ENCODE data around the gene HK3.

Gene HK3

DNA sequence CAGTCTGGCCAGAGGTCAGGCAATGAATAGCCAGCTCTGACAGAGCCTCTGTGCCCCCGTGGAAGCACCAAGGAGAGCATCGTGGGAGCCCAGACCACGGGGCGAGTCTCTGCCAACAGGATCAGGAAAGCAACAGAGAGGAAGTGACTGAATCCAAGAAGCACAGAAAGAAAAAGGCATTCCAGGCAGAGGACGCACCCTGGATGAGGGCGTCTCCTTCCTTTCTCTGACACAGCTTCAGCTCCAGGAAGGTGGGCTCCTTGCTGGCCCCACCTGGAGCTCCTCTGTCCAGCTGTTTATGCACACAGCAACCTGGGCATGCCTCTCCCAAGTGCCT is 16.6 kb downstream of the HK3 start:
- Histone ChIP-seq H3K4me1 (peaks cover 0 to 9% (median 0%) of the 10 kb centered on the region in 10 experiments; a peak in 3 of 20 replicates), H3K36me3 (peaks cover 0 to 64% (median 0%) of the 10 kb centered on the region in 11 experiments; a peak in 6 of 22 replicates), H3K9ac (no peak overlapping the region), H3K4me2 (no peak overlapping the region), H3K27me3 (peaks cover 16 to 56% (median 24%) of the 10 kb centered on the region in 11 experiments; a peak in 21 of 22 replicates), H4K20me1 (peaks cover 0 to 99% (median 9%) of the 10 kb centered on the region in 11 experiments; a peak in 14 of 22 replicates), H3K27ac (no peak overlapping the region), H3K4me3 (no peak overlapping the region), H3K9me3 (replicated peaks in 1 of 11) (no peaks in the 10 kb centered on the region)
- no peak for TF ChIP-seq Cebpa-rat (IDR thresholded peaks at IDR 0.05)

DNA sequence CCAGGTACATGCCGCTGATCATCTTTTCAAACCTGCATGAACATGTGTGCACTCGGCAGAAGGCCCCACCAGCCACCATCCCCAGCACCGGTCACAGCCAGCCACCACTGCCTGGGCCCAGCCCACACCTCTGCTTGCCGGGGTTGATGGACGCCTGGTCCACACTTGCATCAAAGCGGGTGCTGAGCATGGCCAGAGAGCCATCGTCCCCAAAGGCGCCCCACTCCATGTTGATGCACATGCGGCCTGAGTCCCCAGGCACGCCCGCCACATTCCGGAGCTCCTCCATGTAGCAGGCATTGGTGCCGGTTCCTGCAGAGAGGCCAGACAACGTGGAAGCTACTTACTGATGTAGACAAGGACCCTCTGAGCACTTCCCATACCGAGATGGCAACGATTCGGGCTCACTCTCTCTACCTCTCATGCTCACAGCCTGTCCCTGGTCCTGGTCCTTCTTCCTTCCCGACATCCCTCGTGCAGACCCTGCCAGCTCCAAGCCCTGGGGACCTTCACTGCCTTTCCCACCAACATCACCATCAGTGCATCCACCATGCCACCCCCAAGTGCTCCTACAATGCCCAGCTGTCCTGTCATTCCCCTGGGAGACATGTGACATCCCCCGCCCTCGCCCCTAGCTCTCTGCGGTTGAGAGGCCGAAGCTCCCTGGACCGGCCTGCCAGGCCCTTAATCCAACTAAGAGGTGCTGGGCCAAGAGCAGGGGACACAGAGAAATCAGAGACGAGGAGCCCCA is 17.2 kb downstream of the HK3 start:
- Histone ChIP-seq H3K4me1 (peaks cover 0 to 9% (median 0%) of the 10 kb centered on the region in 10 experiments; a peak in 5 of 20 replicates), H3K9me3 (replicated peaks in 1 of 11) (no peaks in the 10 kb centered on the region), H3K27me3 (peaks cover 21 to 61% (median 30%) of the 10 kb centered on the region in 11 experiments), H3K9ac (no peak overlapping the region), H3K36me3 (peaks cover 0 to 58% (median 0%) of the 10 kb centered on the region in 11 experiments; a peak in 6 of 22 replicates), H3K4me2 (no peak overlapping the region), H3K27ac (no peak overlapping the region), H3K4me3 (no peak overlapping the region), H4K20me1 (peaks cover 0 to 99% (median 11%) of the 10 kb centered on the region in 11 experiments; a peak in 14 of 22 replicates)
- TF ChIP-seq Cebpa-rat (IDR thresholded peaks at IDR 0.05), result no peak

DNA sequence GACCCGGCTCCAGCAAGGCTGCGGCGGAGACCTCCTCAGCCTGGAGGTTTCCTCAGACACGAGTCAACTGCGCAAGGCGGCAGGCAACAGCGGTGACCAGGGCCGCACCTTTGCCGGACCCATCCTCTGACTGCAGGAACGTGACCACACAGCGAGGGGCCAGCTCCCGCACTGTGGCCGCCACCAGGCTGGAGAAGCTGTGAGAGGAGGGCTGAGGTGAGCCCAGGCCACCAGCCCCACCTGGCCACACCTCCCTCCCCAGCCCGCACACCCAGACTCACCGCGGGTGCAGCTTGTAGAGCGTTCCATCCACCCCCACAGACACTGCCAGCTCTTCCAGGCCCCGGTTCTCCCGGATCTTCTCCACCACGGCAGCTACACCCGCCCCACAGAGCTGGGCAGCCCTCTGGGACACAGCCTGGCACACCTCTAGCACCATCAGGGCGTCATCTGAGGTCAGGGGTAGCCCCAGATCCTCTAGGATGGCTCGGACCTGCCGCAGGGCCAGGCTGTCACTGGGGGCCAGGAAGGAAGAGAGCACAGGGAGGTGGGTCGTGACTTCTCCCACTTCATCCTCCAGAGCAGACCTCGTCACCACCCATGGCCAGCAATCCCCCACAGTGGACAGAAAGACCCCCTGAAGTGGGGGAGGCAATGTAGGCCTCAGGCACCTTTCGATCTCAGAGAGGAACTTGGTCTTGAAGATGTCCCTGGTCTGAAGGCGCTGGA is 18.0 kb downstream of the HK3 start:
- H3K27me3 ChIP-seq, result peaks cover 29 to 69% (median 38%) of the 10 kb centered on the region in 11 experiments
- H3K4me1 ChIP-seq, result peaks cover 3 to 15% (median 6%) of the 10 kb centered on the region in 10 experiments; a peak in 19 of 20 replicates
- no peak overlapping the region for H3K4me2 ChIP-seq
- no peak overlapping the region for H3K9ac ChIP-seq
- H3K27ac ChIP-seq, result no peak overlapping the region
- peaks cover 0 to 50% (median 0%) of the 10 kb centered on the region in 11 experiments; a peak in 5 of 22 replicates for H3K36me3 ChIP-seq
- no peak for TF ChIP-seq Cebpa-rat (IDR thresholded peaks at IDR 0.05)
- H4K20me1 ChIP-seq, result peaks cover 0 to 99% (median 19%) of the 10 kb centered on the region in 11 experiments; a peak in 17 of 22 replicates
- H3K9me3 ChIP-seq (replicated peaks in 1 of 11), result no peaks in the 10 kb centered on the region
- H3K4me3 ChIP-seq, result no peak overlapping the region

DNA sequence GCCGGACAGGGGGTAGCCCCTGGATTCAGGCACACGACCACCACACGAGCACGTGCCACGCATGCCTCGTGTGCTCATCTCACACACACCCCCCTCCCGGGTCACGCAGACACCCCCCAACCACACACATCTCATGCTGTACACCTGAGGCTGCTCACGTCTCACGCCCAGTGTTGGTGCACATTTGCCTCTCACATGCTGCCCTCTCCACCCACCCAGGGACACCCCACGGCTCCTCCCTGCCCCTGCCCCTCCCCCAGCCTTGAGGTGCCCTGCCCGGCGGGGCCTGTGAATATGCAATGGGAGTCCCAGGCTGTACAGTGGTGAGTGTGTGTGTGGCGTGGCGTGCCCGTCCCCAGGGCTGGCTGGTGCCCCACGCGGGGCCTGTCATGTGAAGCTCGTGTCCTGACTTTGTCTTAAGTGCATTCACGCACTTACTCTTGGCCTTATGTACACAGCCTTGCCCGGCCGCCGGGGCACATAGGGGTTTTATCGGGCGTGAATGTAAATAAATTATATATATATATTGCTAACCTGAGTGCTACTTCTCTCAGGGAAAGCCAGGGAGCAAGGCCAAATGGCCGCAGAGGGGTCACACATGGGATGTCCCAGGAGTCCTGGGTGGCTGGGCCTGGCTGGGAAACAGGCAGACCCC is 18.7 kb downstream of the HK3 start:
- Histone ChIP-seq H3K9ac (no peak overlapping the region), H3K4me2 (no peak overlapping the region), H3K9me3 (replicated peaks in 1 of 11) (no peaks in the 10 kb centered on the region), H3K36me3 (peaks cover 0 to 48% (median 0%) of the 10 kb centered on the region in 11 experiments; a peak in 5 of 22 replicates), H3K27me3 (peaks cover 36 to 76% (median 45%) of the 10 kb centered on the region in 11 experiments), H3K4me1 (peaks cover 10 to 22% (median 13%) of the 10 kb centered on the region in 10 experiments; a peak in 19 of 20 replicates), H3K27ac (no peak overlapping the region), H3K4me3 (no peak overlapping the region), H4K20me1 (peaks cover 0 to 99% (median 23%) of the 10 kb centered on the region in 11 experiments; a peak in 17 of 22 replicates)
- no peak for TF ChIP-seq Cebpa-rat (IDR thresholded peaks at IDR 0.05)

DNA sequence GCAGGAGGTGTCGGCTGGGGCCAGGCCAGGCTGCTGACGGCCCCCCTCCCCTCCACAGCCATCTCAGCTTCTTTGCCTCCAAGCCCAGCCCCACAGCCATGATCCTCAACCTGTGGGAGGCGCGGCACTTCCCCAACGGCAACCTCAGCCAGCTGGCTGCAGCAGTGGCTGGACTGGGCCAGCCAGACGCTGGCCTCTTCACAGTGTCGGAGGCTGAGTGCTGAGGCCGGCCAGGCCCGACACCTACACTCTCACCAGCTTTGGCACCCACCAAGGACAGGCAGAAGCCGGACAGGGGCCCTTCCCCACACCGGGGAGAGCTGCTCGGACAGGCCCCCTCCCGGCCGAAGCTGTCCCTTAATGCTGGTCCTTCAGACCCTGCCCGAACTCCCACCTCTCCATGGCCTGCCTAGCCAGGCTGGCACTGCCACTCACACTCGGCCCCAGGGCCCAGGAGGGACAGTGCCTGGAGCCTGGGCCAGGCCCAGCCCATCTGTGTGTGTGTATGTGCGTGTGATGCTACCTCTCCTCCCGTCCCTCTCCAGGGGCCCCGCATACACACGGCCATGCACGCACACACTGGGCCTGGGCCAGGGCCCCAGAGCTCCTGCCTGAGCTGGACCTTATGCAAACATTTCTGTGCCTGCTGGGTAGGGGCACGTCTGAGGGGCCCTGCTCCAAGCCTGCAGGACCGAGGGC is 19.3 kb downstream of the HK3 start:
- peaks cover 0 to 3% (median 0%) of the 10 kb centered on the region in 11 experiments; a peak in 6 of 22 replicates for H3K9me3 ChIP-seq (replicated peaks in 1 of 11)
- H3K27ac ChIP-seq, result no peak overlapping the region
- H3K4me1 ChIP-seq, result peaks cover 12 to 20% (median 14%) of the 10 kb centered on the region in 10 experiments; a peak in 19 of 20 replicates
- no peak overlapping the region for H3K9ac ChIP-seq
- peaks cover 0 to 45% (median 0%) of the 10 kb centered on the region in 11 experiments; a peak in 5 of 22 replicates for H3K36me3 ChIP-seq
- peaks cover 43 to 83% (median 52%) of the 10 kb centered on the region in 11 experiments for H3K27me3 ChIP-seq
- peaks cover 0 to 98% (median 25%) of the 10 kb centered on the region in 11 experiments; a peak in 17 of 22 replicates for H4K20me1 ChIP-seq
- no peak overlapping the region for H3K4me3 ChIP-seq
- H3K4me2 ChIP-seq, result no peak overlapping the region
- no peak for TF ChIP-seq Cebpa-rat (IDR thresholded peaks at IDR 0.05)

GRCh38 chr5:176878906-176879662 is 20.1 kb downstream of the HK3 start:
- Histone ChIP-seq H3K27me3 (peaks cover 50 to 85% (median 58%) of the 10 kb centered on the region in 11 experiments), H3K27ac (no peak overlapping the region), H3K4me2 (no peak overlapping the region), H3K36me3 (peaks cover 0 to 39% (median 0%) of the 10 kb centered on the region in 11 experiments; a peak in 5 of 22 replicates), H3K9ac (no peak overlapping the region), H4K20me1 (peaks cover 0 to 91% (median 25%) of the 10 kb centered on the region in 11 experiments; a peak in 17 of 22 replicates), H3K4me3 (no peak overlapping the region), H3K9me3 (replicated peaks in 1 of 11) (peaks cover under 1 to 11% (median 5%) of the 10 kb centered on the region in 11 experiments; a peak in 16 of 22 replicates), H3K4me1 (peaks cover 12 to 22% (median 15%) of the 10 kb centered on the region in 10 experiments; a peak in 19 of 20 replicates)
- TF ChIP-seq Cebpa-rat (IDR thresholded peaks at IDR 0.05), result no peak

DNA sequence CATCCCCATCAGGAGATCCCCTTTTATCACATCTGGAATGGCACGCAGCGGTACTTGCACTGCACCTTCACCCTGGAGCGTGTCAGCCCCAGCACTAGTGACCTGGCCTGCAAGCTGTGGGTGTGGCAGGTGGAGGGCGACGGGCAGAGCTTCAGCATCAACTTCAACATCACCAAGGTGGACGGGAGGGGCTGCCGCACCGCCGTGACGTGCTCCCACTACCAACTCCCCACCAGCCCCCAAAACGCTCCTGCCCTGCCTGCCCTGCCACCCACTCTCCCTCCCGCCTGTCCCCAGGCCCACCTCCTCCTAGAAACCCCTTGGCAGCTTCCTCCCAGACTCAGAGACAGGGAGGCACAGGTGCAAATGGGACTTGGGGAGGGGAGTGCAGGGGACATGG is 20.7 kb downstream of the HK3 start:
- Histone ChIP-seq H3K9me3 (replicated peaks in 1 of 11) (peaks cover 7 to 17% (median 11%) of the 10 kb centered on the region in 11 experiments), H3K27ac (no peak overlapping the region), H3K4me1 (peaks cover 15 to 28% (median 20%) of the 10 kb centered on the region in 10 experiments), H3K4me2 (no peak overlapping the region), H4K20me1 (peaks cover 0 to 84% (median 25%) of the 10 kb centered on the region in 11 experiments; a peak in 17 of 22 replicates), H3K27me3 (peaks cover 50 to 85% (median 58%) of the 10 kb centered on the region in 11 experiments), H3K9ac (no peak overlapping the region), H3K4me3 (no peak overlapping the region), H3K36me3 (peaks cover 0 to 33% (median 0%) of the 10 kb centered on the region in 11 experiments; a peak in 5 of 22 replicates)
- TF ChIP-seq Cebpa-rat (IDR thresholded peaks at IDR 0.05), result no peak

Measured in BLaER1 treated with 17β-estradiol and CSF1 and Interleukin-3, amounts not matched to agents 10 nM and 100 nM (cell line).